ENCODE results near the gene TATDN3. TPM values are rescaled to one million over a fixed set of nuclear protein-coding genes. Genes with fewer than 3 reads are reported as not detected.
"Not testable (repeated sequence)": the region's sequence is repeated elsewhere in the genome, so short reads cannot be mapped to it uniquely, and the experiment has no call there.

TATDN3 gene
- total RNA-seq, 3 donors from 2014 or later: 9.2 to 28.6 (median 15.5) TPM

- intact Hi-C loops (cut with DNase I; ENCODE audit: low total_unique reads): no loop called here
- Histone ChIP-seq H3K4me3 (no peak overlapping the region), H3K36me3 (no peaks in the 10 kb centered on the region), H3K4me1 (no peaks in the 10 kb centered on the region), H3K27me3 (no peaks in the 10 kb centered on the region), H3K9me3 (no peaks in the 10 kb centered on the region), H3K27ac (no peak overlapping the region)
- no peak for TF ChIP-seq POLR2A (IDR thresholded peaks at IDR 0.05)
- TF ChIP-seq CTCF (IDR thresholded peaks at IDR 0.05): no peak
- TF ChIP-seq POLR2AphosphoS5 (IDR thresholded peaks at IDR 0.05): no peak
- no peak for DNase-seq (ENCODE audit: low spot score in 2 of 2)
Observed at GRCh38 chr1:212754680-212755079, 37.0 kb upstream of the TATDN3 start.

GRCh38 chr1:212759683-212760082 lies 32.0 kb upstream of the TATDN3 start:
- intact Hi-C loops (cut with DNase I; ENCODE audit: low total_unique reads): no loop called here
- no peak for TF ChIP-seq POLR2A (IDR thresholded peaks at IDR 0.05)
- TF ChIP-seq POLR2AphosphoS5 (IDR thresholded peaks at IDR 0.05): no peak
- TF ChIP-seq CTCF (IDR thresholded peaks at IDR 0.05): no peak
- no peak overlapping the region for H3K4me3 ChIP-seq

GRCh38 chr1:212760126-212760823 lies 31.4 kb upstream of the TATDN3 start:
- TF ChIP-seq POLR2AphosphoS5 (IDR thresholded peaks at IDR 0.05): no peak
- no peak for TF ChIP-seq POLR2A (IDR thresholded peaks at IDR 0.05)
- no peak for TF ChIP-seq CTCF (IDR thresholded peaks at IDR 0.05)
- intact Hi-C loops (cut with DNase I; ENCODE audit: low total_unique reads): no loop called here
- no peaks in the 10 kb centered on the region for H3K36me3 ChIP-seq
- no peaks in the 10 kb centered on the region for H3K4me1 ChIP-seq
- DNase-seq (ENCODE audit: low spot score in 2 of 2): no peak
- no peaks in the 10 kb centered on the region for H3K27me3 ChIP-seq
- no peak overlapping the region for H3K4me3 ChIP-seq
- no peaks in the 10 kb centered on the region for H3K9me3 ChIP-seq
- no peak overlapping the region for H3K27ac ChIP-seq

More at GRCh38 chr1:212759683-212760082, 32.0 kb upstream of the TATDN3 start:
- Histone ChIP-seq H3K4me1 (no peaks in the 10 kb centered on the region), H3K27me3 (no peaks in the 10 kb centered on the region), H3K9me3 (no peaks in the 10 kb centered on the region), H3K27ac (no peak overlapping the region), H3K36me3 (no peaks in the 10 kb centered on the region)
- no peak for DNase-seq (ENCODE audit: low spot score in 2 of 2)

GRCh38 chr1:212762234-212762633 lies 29.5 kb upstream of the TATDN3 start:
- no peak for TF ChIP-seq CTCF (IDR thresholded peaks at IDR 0.05)
- no peak for TF ChIP-seq POLR2A (IDR thresholded peaks at IDR 0.05)
- TF ChIP-seq POLR2AphosphoS5 (IDR thresholded peaks at IDR 0.05): no peak
- H3K27me3 ChIP-seq: no peaks in the 10 kb centered on the region
- no peaks in the 10 kb centered on the region for H3K36me3 ChIP-seq
- no peak overlapping the region for H3K4me3 ChIP-seq
- H3K9me3 ChIP-seq: peaks cover 0 to 7% of the 10 kb centered on the region in 2 donors
- intact Hi-C loops (cut with DNase I; ENCODE audit: low total_unique reads): no loop called here
- no peak for DNase-seq (ENCODE audit: low spot score in 2 of 2)
- no peak overlapping the region for H3K27ac ChIP-seq
- no peaks in the 10 kb centered on the region for H3K4me1 ChIP-seq

- intact Hi-C loops (cut with DNase I; ENCODE audit: low total_unique reads): no loop called here
- Histone ChIP-seq H3K27ac (no peak overlapping the region), H3K27me3 (no peaks in the 10 kb centered on the region), H3K9me3 (peaks cover 0 to 10% of the 10 kb centered on the region in 2 donors), H3K4me1 (no peaks in the 10 kb centered on the region), H3K36me3 (no peaks in the 10 kb centered on the region), H3K4me3 (no peak overlapping the region)
- TF ChIP-seq CTCF (IDR thresholded peaks at IDR 0.05) (no peak), POLR2AphosphoS5 (IDR thresholded peaks at IDR 0.05) (no peak), POLR2A (IDR thresholded peaks at IDR 0.05) (no peak)
- DNase-seq (ENCODE audit: low spot score in 2 of 2): no peak
Observed at GRCh38 chr1:212762839-212763238, 28.9 kb upstream of the TATDN3 start.

- H3K27ac ChIP-seq; H3K4me3 ChIP-seq; H3K4me1 ChIP-seq; H3K36me3 ChIP-seq; H3K27me3 ChIP-seq; DNase-seq (ENCODE audit: low spot score in 2 of 2); intact Hi-C loops (cut with DNase I; ENCODE audit: low total_unique reads): not testable (repeated sequence)
- peaks cover 13 to 26% of the 10 kb centered on the region in 2 donors for H3K9me3 ChIP-seq
Observed at GRCh38 chr1:212764718-212765281, 26.9 kb upstream of the TATDN3 start.

- H3K27ac ChIP-seq; intact Hi-C loops (cut with DNase I; ENCODE audit: low total_unique reads); DNase-seq (ENCODE audit: low spot score in 2 of 2); H3K4me1 ChIP-seq; H3K4me3 ChIP-seq; H3K27me3 ChIP-seq; H3K36me3 ChIP-seq: not testable (repeated sequence)
- H3K9me3 ChIP-seq: peaks cover 24 to 38% of the 10 kb centered on the region in 2 donors
Observed at GRCh38 chr1:212766825-212767224, 24.9 kb upstream of the TATDN3 start.

Measured in breast epithelium (tissue), 4 donors.